H9 (cell line): ENCODE measurements around the gene FSIP1. TPM values are rescaled to one million over a fixed set of nuclear protein-coding genes. Genes with fewer than 3 reads are reported as not detected.

Experiments
- DNase-seq: peaks from one replicate; pipeline ENCODE4 v3.0.0-alpha.2; 2017
- H2AFZ ChIP-seq: one replicate; pipeline ENCODE4 v1.6.1; 2013; ENCODE audit warnings: mild to moderate bottlenecking, low read length, control low read depth, moderate library complexity
- H2AK5ac ChIP-seq: 2 replicates; pipeline ENCODE4 v1.6.1; 2013; ENCODE audit warnings: low read length, control low read depth, mixed read lengths; ENCODE audit not compliant: insufficient read length
- H2BK120ac ChIP-seq: one replicate; pipeline ENCODE4 v1.6.1; 2013; ENCODE audit warnings: low read depth, mild to moderate bottlenecking, low read length, control low read depth, inconsistent platforms; ENCODE audit not compliant: poor library complexity, severe bottlenecking
- H2BK12ac ChIP-seq: 2 replicates; pipeline ENCODE4 v1.6.1; 2013; ENCODE audit warnings: low read length, control low read depth, mixed read lengths, low read depth; ENCODE audit not compliant: insufficient read length
- H2BK15ac ChIP-seq: 2 replicates; pipeline ENCODE4 v1.6.1; 2013; ENCODE audit warnings: low read depth, low read length, control low read depth
- H2BK20ac ChIP-seq: one replicate; pipeline ENCODE4 v1.6.1; 2013; ENCODE audit warnings: low read depth, mild to moderate bottlenecking, low read length, control low read depth, inconsistent platforms; ENCODE audit not compliant: poor library complexity, severe bottlenecking
- H2BK5ac ChIP-seq: 2 replicates; pipeline ENCODE4 v1.6.1; 2013; ENCODE audit warnings: low read length, control low read depth, mixed read lengths; ENCODE audit not compliant: insufficient read length
- H3K14ac ChIP-seq: 2 replicates; pipeline ENCODE4 v1.6.1; 2013; ENCODE audit warnings: low read length, control low read depth; ENCODE audit not compliant: insufficient read depth
- H3K18ac ChIP-seq: 2 replicates; pipeline ENCODE4 v1.6.1; 2013; ENCODE audit warnings: low read depth, mild to moderate bottlenecking, mixed read lengths, low read length, control low read depth; ENCODE audit not compliant: insufficient read length
- H3K23ac ChIP-seq: 2 replicates; pipeline ENCODE4 v1.6.1; 2013; ENCODE audit warnings: low read length, control low read depth, mixed read lengths, low read depth; ENCODE audit not compliant: insufficient read length
- H3K23me2 ChIP-seq: 2 replicates; pipeline ENCODE4 v1.6.1; 2013; ENCODE audit warnings: low read depth, mild to moderate bottlenecking, mixed read lengths, low read length, control low read depth; ENCODE audit not compliant: insufficient read length, poor library complexity, severe bottlenecking
- H3K27ac ChIP-seq: 2 replicates; pipeline ENCODE4 v1.5.1; 2013; ENCODE audit warnings: low read length, control low read depth, mixed read lengths, low read depth; ENCODE audit not compliant: insufficient read length
- H3K27me3 ChIP-seq: 2 replicates; pipeline ENCODE4 v1.6.1; 2013; ENCODE audit warnings: low read length, control low read depth, inconsistent platforms; ENCODE audit not compliant: insufficient read depth
- H3K4ac ChIP-seq: 2 replicates; pipeline ENCODE4 v1.6.1; 2013; ENCODE audit warnings: low read depth, mild to moderate bottlenecking, control low read depth, inconsistent platforms, low read length, moderate library complexity
- H3K4me1 ChIP-seq: 2 replicates; pipeline ENCODE4 v1.6.1; 2013; ENCODE audit warnings: low read length, control low read depth, inconsistent platforms; ENCODE audit not compliant: insufficient read depth
- H3K4me2 ChIP-seq: 2 replicates; pipeline ENCODE4 v1.6.1; 2013; ENCODE audit warnings: low read length, control low read depth, mixed read lengths; ENCODE audit not compliant: insufficient read length, insufficient read depth
- H3K56ac ChIP-seq: 2 replicates; pipeline ENCODE4 v1.6.1; 2013; ENCODE audit warnings: low read depth, mild to moderate bottlenecking, mixed read lengths, low read length, control low read depth; ENCODE audit not compliant: insufficient read length
- H3K79me1 ChIP-seq: 2 replicates; pipeline ENCODE4 v1.6.1; 2013; ENCODE audit warnings: low read depth, mild to moderate bottlenecking, moderate library complexity, low read length, control low read depth, inconsistent platforms; ENCODE audit not compliant: insufficient read depth, poor library complexity, severe bottlenecking
- H3K79me2 ChIP-seq: 2 replicates; pipeline ENCODE4 v1.6.1; 2013; ENCODE audit warnings: low read length, control low read depth, inconsistent platforms; ENCODE audit not compliant: insufficient read depth
- H3K9ac ChIP-seq: 2 replicates; pipeline ENCODE4 v1.6.1; 2013; ENCODE audit warnings: low read length, control low read depth, mixed read lengths; ENCODE audit not compliant: insufficient read length; ENCODE audit errors: extremely low read depth
- H3K9me3 ChIP-seq: one replicate; pipeline ENCODE4 v1.6.1; 2013; ENCODE audit warnings: low read depth, low read length, inconsistent platforms; ENCODE audit not compliant: control insufficient read depth
- H3T11ph ChIP-seq: one replicate; pipeline ENCODE4 v1.6.1; 2013; ENCODE audit warnings: mild to moderate bottlenecking, low read length, control low read depth, inconsistent platforms
- H4K20me1 ChIP-seq: one replicate; pipeline ENCODE4 v1.6.1; 2013; ENCODE audit not compliant: control insufficient read depth, insufficient read length, insufficient read depth
- H4K5ac ChIP-seq: 2 replicates; pipeline ENCODE4 v1.6.1; 2013; ENCODE audit warnings: low read depth, mild to moderate bottlenecking, mixed read lengths, low read length, control low read depth; ENCODE audit not compliant: insufficient read length
- H4K8ac ChIP-seq: replicated peaks from 2 replicates; pipeline ENCODE4 v1.6.1; 2013; ENCODE audit warnings: low read length, control low read depth, mixed read lengths, low read depth; ENCODE audit not compliant: insufficient read length
- H4K91ac ChIP-seq: 2 replicates; pipeline ENCODE4 v1.6.1; 2013; ENCODE audit warnings: low read depth, mild to moderate bottlenecking, moderate library complexity, mixed read lengths, low read length, control low read depth; ENCODE audit not compliant: insufficient read length
- H3K27ac Mint-ChIP-seq, 3 experiments: 2 replicates in 2 of 3; 3 replicates in 1 of 3; pipeline ENCODE4 v1.8.0; 2020 to 2021; ENCODE audit warnings: mixed read lengths in 3 of 3, mild to moderate bottlenecking in 1 of 3, moderate library complexity in 1 of 3
- H3K27me3 Mint-ChIP-seq: 2 replicates; pipeline ENCODE4 v1.8.0; 2021; ENCODE audit warnings: low read depth, mild to moderate bottlenecking, moderate library complexity, mixed read lengths
- H3K36me3 Mint-ChIP-seq, 3 experiments: 2 replicates in 2 of 3; 3 replicates in 1 of 3; pipeline ENCODE4 v1.8.0; 2020 to 2021; ENCODE audit warnings: low read depth in 3 of 3, mixed read lengths in 3 of 3; ENCODE audit not compliant: insufficient read depth in 1 of 3
- H3K4me1 Mint-ChIP-seq, 2 experiments: 2 replicates each; pipeline ENCODE4 v1.8.0; 2020; ENCODE audit warnings: mixed read lengths in 2 of 2
- H3K4me3 Mint-ChIP-seq, 2 experiments: 2 replicates in 1 of 2; 3 replicates in 1 of 2; pipeline ENCODE4 v1.8.0; 2020 to 2021; ENCODE audit warnings: mild to moderate bottlenecking in 2 of 2, mixed read lengths in 2 of 2, moderate library complexity in 1 of 2
- H3K9me3 Mint-ChIP-seq, 2 experiments: 2 replicates in 1 of 2; 3 replicates in 1 of 2; pipeline ENCODE4 v1.8.0; 2020; ENCODE audit warnings: mild to moderate bottlenecking in 2 of 2, mixed read lengths in 2 of 2, moderate library complexity in 1 of 2
- WGBS: extraction: QIAGEN DNeasy Blood & Tissue Kit; methylation state at CpG from one replicate; pipeline ENCODE4 v1.1.7; 2013; ENCODE audit warnings: missing lambda C conversion rate, low lambda C conversion rate, mixed read lengths; ENCODE audit not compliant: insufficient read length; ENCODE audit errors: extremely low coverage; 5-methylcytosine and 5-hydroxymethylcytosine counted together
- total RNA-seq: library from RNA; stranded (reverse); gene quantifications from 2 replicates; pipeline ENCODE4 v1.2.1, GENCODE V29; 2021
- TF ChIP-seq, protein P1 (sequence below): fragments of 200-600 bp; sonication (generic); conservative IDR thresholded peaks from 3 replicates; pipeline ENCODE4 v1.8.0; 2021; ENCODE audit warnings: antibody characterized with exemption, mild to moderate bottlenecking

Gene FSIP1
- total RNA-seq, 1 experiment from 2014 or later: 0.96 TPM

GRCh38 chr15:39646425-39646824, 136.2 kb downstream of the FSIP1 start:
- Histone ChIP-seq H2AK5ac (no peak overlapping the region), H3T11ph (no peak overlapping the region), H3K23me2 (no peaks in the 10 kb centered on the region), H2BK120ac (no peak overlapping the region), H4K91ac (no peak overlapping the region), H2BK20ac (no peak overlapping the region), H3K56ac (no peak overlapping the region), H3K79me1 (no peaks in the 10 kb centered on the region), H2AFZ (no peak overlapping the region), H3K23ac (no peak overlapping the region), H4K5ac (no peak overlapping the region), H3K79me2 (no peaks in the 10 kb centered on the region), H3K18ac (no peak overlapping the region), H3K27me3 (no peaks in the 10 kb centered on the region), H3K14ac (no peak overlapping the region), H3K27ac (no peak overlapping the region), H3K4ac (no peak overlapping the region), H3K9ac (no peak overlapping the region), H2BK15ac (no peak overlapping the region), H3K4me1 (no peaks in the 10 kb centered on the region), H4K20me1 (no peaks in the 10 kb centered on the region), H3K4me2 (no peak overlapping the region), H2BK5ac (no peak overlapping the region), H4K8ac (no peak overlapping the region), H2BK12ac (no peak overlapping the region), H3K9me3 (no peaks in the 10 kb centered on the region)
- no peak for DNase-seq
- Mint-ChIP-seq H3K27me3 (no peaks in the 10 kb centered on the region; the same call in 1 of the 2 replicates), H3K4me3 (no peak overlapping the region), H3K36me3 (no peaks in the 10 kb centered on the region), H3K9me3 (no peaks in the 10 kb centered on the region), H3K4me1 (peaks cover 9 to 19% of the 10 kb centered on the region in 2 experiments), H3K27ac (peak overlapping the region in 1 of 3 experiments; percentile 85; a peak in 1 of 7 replicates)
- WGBS: no CpG with 5 or more reads among the region's 5 CpGs
- TF ChIP-seq, protein P1, sequence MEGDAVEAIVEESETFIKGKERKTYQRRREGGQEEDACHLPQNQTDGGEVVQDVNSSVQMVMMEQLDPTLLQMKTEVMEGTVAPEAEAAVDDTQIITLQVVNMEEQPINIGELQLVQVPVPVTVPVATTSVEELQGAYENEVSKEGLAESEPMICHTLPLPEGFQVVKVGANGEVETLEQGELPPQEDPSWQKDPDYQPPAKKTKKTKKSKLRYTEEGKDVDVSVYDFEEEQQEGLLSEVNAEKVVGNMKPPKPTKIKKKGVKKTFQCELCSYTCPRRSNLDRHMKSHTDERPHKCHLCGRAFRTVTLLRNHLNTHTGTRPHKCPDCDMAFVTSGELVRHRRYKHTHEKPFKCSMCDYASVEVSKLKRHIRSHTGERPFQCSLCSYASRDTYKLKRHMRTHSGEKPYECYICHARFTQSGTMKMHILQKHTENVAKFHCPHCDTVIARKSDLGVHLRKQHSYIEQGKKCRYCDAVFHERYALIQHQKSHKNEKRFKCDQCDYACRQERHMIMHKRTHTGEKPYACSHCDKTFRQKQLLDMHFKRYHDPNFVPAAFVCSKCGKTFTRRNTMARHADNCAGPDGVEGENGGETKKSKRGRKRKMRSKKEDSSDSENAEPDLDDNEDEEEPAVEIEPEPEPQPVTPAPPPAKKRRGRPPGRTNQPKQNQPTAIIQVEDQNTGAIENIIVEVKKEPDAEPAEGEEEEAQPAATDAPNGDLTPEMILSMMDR: no peak
